ENCODE data around the gene HS3ST4. TPM values are rescaled to one million over a fixed set of nuclear protein-coding genes. Genes with fewer than 3 reads are reported as not detected.

HS3ST4 gene
- total and polyA plus RNA-seq, 2 of the 4 experiments (the other 2 are of a cell fraction) = not detected

GRCh38 chr16:26155221-26155620 lies 463.5 kb downstream of the HS3ST4 start:
- Histone ChIP-seq H4K20me1 (ENCODE audit: insufficient read depth, low read length) (no peaks in the 10 kb centered on the region), H2BK120ac (ENCODE audit: low read depth, low read length) (no peak overlapping the region), H2BK20ac (ENCODE audit: low read depth, low read length) (no peak overlapping the region), H3K27ac (ENCODE audit: insufficient read depth, low read length) (no peak overlapping the region), H3K18ac (ENCODE audit: low read depth, low read length) (no peak overlapping the region), H3K4me3 (ENCODE audit: insufficient read depth, low read depth, low read length) (no peak overlapping the region), H2BK15ac (ENCODE audit: low read depth, low read length) (no peak overlapping the region), H3K9me1 (ENCODE audit: insufficient read depth, low read length) (no peaks in the 10 kb centered on the region), H3K27me3 (ENCODE audit: control insufficient read depth, insufficient read depth, low read length) (no peaks in the 10 kb centered on the region), H3K79me1 (ENCODE audit: low read depth in 1 of 2, low read length in 2 of 2) (no peaks in the 10 kb centered on the region), H2AFZ (replicated peaks; ENCODE audit: low read length, poor library complexity) (no peak overlapping the region), H3K4me2 (ENCODE audit: low read depth, low read length) (no peak overlapping the region), H2AK9ac (replicated peaks; ENCODE audit: low read depth, low read length, poor library complexity) (no peak overlapping the region), H3K4me1 (ENCODE audit: control insufficient read depth, insufficient read depth, low read length) (no peaks in the 10 kb centered on the region), H3K36me3 (ENCODE audit: control insufficient read depth, insufficient read depth, low read length) (no peaks in the 10 kb centered on the region), H3K9me3 (ENCODE audit: control insufficient read depth, insufficient read depth, low read length) (peaks cover 9% of the 10 kb centered on the region; the same call in 1 of the 2 replicates), H3K4ac (ENCODE audit: low read depth, low read length) (no peak overlapping the region), H3K9ac (ENCODE audit: low read depth, low read length) (no peak overlapping the region), H4K5ac (ENCODE audit: low read depth, low read length) (no peak overlapping the region), H3K23ac (ENCODE audit: low read depth, low read length) (no peak overlapping the region), H4K91ac (ENCODE audit: insufficient read depth, low read depth, low read length) (no peak overlapping the region), H4K8ac (ENCODE audit: low read depth in 2 of 2, low read length in 2 of 2) (no peak overlapping the region), H3K14ac (replicated peaks; ENCODE audit: low read depth, low read length) (no peak overlapping the region), H2AK5ac (ENCODE audit: low read depth, low read length) (no peak overlapping the region), H2BK5ac (ENCODE audit: low read depth, low read length, poor library complexity, severe bottlenecking) (no peak overlapping the region), H3K56ac (ENCODE audit: extremely low read depth, insufficient read depth, low read length) (no peak overlapping the region)
- no TSS peak for BruUV-seq (replicated peaks)
- in situ Hi-C loops (cut with MboI; ENCODE audit: low sequenced_read_pairs) = no loop called here
- intact Hi-C loops (cut with micrococcal nuclease) = no loop called here
- ChIA-PET POLR2A (ENCODE audit: unreplicated experiment) (no interaction called here), CTCF (interaction anchor here (0.6 kb wide), 1 partner anchor 408 kb away, joined by 5 read pairs; no protein-coding TSS in a partner anchor)
- dilution Hi-C loops (cut with HindIII; ENCODE audit: low sequenced_read_pairs, unreplicated experiment) = no loop called here
- no peak for TF ChIP-seq RCOR1 (IDR thresholded peaks at IDR 0.05; ENCODE audit: insufficient replicate concordance, low read length)
- no peak for TF ChIP-seq CEBPB (IDR thresholded peaks at IDR 0.05; ENCODE audit: low read depth, low read length)
- TF ChIP-seq POLR2A (IDR thresholded peaks at IDR 0.05; ENCODE audit: low read depth, low read length) = no peak
- no peak for TF ChIP-seq FOS (IDR thresholded peaks at IDR 0.05; ENCODE audit: low read depth, low read length)
- no peak for TF ChIP-seq MAZ (IDR thresholded peaks at IDR 0.05; ENCODE audit: borderline replicate concordance, low read depth, low read length)
- no peak for TF ChIP-seq BHLHE40 (IDR thresholded peaks at IDR 0.05; ENCODE audit: low read depth, low read length)
- TF ChIP-seq MXI1 (IDR thresholded peaks at IDR 0.05; ENCODE audit: borderline replicate concordance, low read depth, low read length) = no peak
- TF ChIP-seq RFX5 (IDR thresholded peaks at IDR 0.05; ENCODE audit: low read depth, low read length) = no peak
- no peak for TF ChIP-seq ELK1 (IDR thresholded peaks at IDR 0.05; ENCODE audit: borderline replicate concordance, low read depth, low read length)
- TF ChIP-seq SMC3 (IDR thresholded peaks at IDR 0.05; ENCODE audit: low read depth, low read length) = no peak
- no peak for TF ChIP-seq MAFK (IDR thresholded peaks at IDR 0.05; ENCODE audit: low read depth, low read length)
- no peak for TF ChIP-seq CTCF (conservative IDR thresholded peaks at IDR 0.05; ENCODE audit: low read depth, low read length)
- no peak for TF ChIP-seq RAD21 (IDR thresholded peaks at IDR 0.05; ENCODE audit: low read length)
- TF ChIP-seq USF2 (IDR thresholded peaks at IDR 0.05; ENCODE audit: low read depth, low read length) = no peak
- TF ChIP-seq NFE2L2 (IDR thresholded peaks at IDR 0.05; ENCODE audit: low read depth, low read length) = no peak
- no peak for DNase-seq
- WGBS, 2 experiments (ENCODE audit: extremely low coverage in 2 of 2, insufficient read length in 1 of 2) = no CpG with 5 or more reads among the region's 1 CpG
- no peak for ATAC-seq (ENCODE audit: low read depth)

Measured in IMR-90 (cell line).